ENCODE measurements around the gene IL1F10.
A peak's percentile ranks its signal among the peaks of the same experiment; 100 is the strongest.

IL1F10 gene

GRCh38 chr2:113064898-113065297 is 2.9 kb upstream of the IL1F10 start:
- Histone ChIP-seq H3K4me1 (ENCODE audit: insufficient read depth, poor library complexity, severe bottlenecking) (peaks cover 16% of the 10 kb centered on the region), H3K4me3 (ENCODE audit: severe bottlenecking) (no peak overlapping the region), H3K27me3 (ENCODE audit: insufficient read depth, poor library complexity, severe bottlenecking) (no peaks in the 10 kb centered on the region), H3K27ac (ENCODE audit: poor library complexity, severe bottlenecking) (no peak overlapping the region), H3K9me3 (ENCODE audit: severe bottlenecking) (no peaks in the 10 kb centered on the region), H3K36me3 (ENCODE audit: low read depth) (no peaks in the 10 kb centered on the region)
- no peak for TF ChIP-seq CTCF (IDR thresholded peaks at IDR 0.05; ENCODE audit: poor library complexity, severe bottlenecking)
- ATAC-seq (ENCODE audit: low read depth) (no peak), DNase-seq (ENCODE audit: low spot score) (no peak)

- DNase-seq (ENCODE audit: low spot score) (no peak), ATAC-seq (ENCODE audit: low read depth) (no peak)
- peaks cover 36% of the 10 kb centered on the region for H3K4me1 ChIP-seq (ENCODE audit: insufficient read depth, poor library complexity, severe bottlenecking)
- no peaks in the 10 kb centered on the region for H3K36me3 ChIP-seq (ENCODE audit: low read depth)
- TF ChIP-seq CTCF (IDR thresholded peaks at IDR 0.05; ENCODE audit: poor library complexity, severe bottlenecking), result no peak
- peak overlapping the region; percentile 41 for H3K27ac ChIP-seq (ENCODE audit: poor library complexity, severe bottlenecking)
- H3K27me3 ChIP-seq (ENCODE audit: insufficient read depth, poor library complexity, severe bottlenecking), result no peaks in the 10 kb centered on the region
- H3K4me3 ChIP-seq (ENCODE audit: severe bottlenecking), result no peak overlapping the region
- H3K9me3 ChIP-seq (ENCODE audit: severe bottlenecking), result no peaks in the 10 kb centered on the region
Observed at GRCh38 chr2:113068249-113068648, 479 bp downstream of the IL1F10 start.

GRCh38 chr2:113068706-113069485 is 1.1 kb downstream of the IL1F10 start:
- no peak overlapping the region for H3K4me3 ChIP-seq (ENCODE audit: severe bottlenecking)
- TF ChIP-seq CTCF (IDR thresholded peaks at IDR 0.05; ENCODE audit: poor library complexity, severe bottlenecking), result no peak
- peaks cover 36% of the 10 kb centered on the region for H3K4me1 ChIP-seq (ENCODE audit: insufficient read depth, poor library complexity, severe bottlenecking)
- DNase-seq (ENCODE audit: low spot score) (no peak), ATAC-seq (ENCODE audit: low read depth) (peak; percentile 29; the same call in 1 of the 3 replicates)
- peak overlapping the region; percentile 41 for H3K27ac ChIP-seq (ENCODE audit: poor library complexity, severe bottlenecking)
- H3K9me3 ChIP-seq (ENCODE audit: severe bottlenecking), result no peaks in the 10 kb centered on the region
- H3K36me3 ChIP-seq (ENCODE audit: low read depth), result no peaks in the 10 kb centered on the region
- H3K27me3 ChIP-seq (ENCODE audit: insufficient read depth, poor library complexity, severe bottlenecking), result no peaks in the 10 kb centered on the region

- Histone ChIP-seq H3K36me3 (ENCODE audit: low read depth) (no peaks in the 10 kb centered on the region), H3K27ac (ENCODE audit: poor library complexity, severe bottlenecking) (peak overlapping the region; percentile 41), H3K4me1 (ENCODE audit: insufficient read depth, poor library complexity, severe bottlenecking) (peaks cover 36% of the 10 kb centered on the region), H3K4me3 (ENCODE audit: severe bottlenecking) (no peak overlapping the region), H3K9me3 (ENCODE audit: severe bottlenecking) (no peaks in the 10 kb centered on the region), H3K27me3 (ENCODE audit: insufficient read depth, poor library complexity, severe bottlenecking) (no peaks in the 10 kb centered on the region)
- ATAC-seq (ENCODE audit: low read depth), result peak; percentile 41
- no peak for TF ChIP-seq CTCF (IDR thresholded peaks at IDR 0.05; ENCODE audit: poor library complexity, severe bottlenecking)
- no peak for DNase-seq (ENCODE audit: low spot score)
Observed at GRCh38 chr2:113069676-113070605, 2.2 kb downstream of the IL1F10 start.
